CD4-positive, alpha-beta T cell treated with Interleukin-15 for 4 hours (primary cell): ENCODE results near the gene PIK3R5.
"Not testable (repeated sequence)": the region's sequence is repeated elsewhere in the genome, so short reads cannot be mapped to it uniquely, and the experiment has no call there.

Experiments
- DNase-seq: peaks from one replicate; pipeline ENCODE4 v3.0.0-alpha.2; 2020; ENCODE audit warnings: low spot score

Gene PIK3R5

DNA sequence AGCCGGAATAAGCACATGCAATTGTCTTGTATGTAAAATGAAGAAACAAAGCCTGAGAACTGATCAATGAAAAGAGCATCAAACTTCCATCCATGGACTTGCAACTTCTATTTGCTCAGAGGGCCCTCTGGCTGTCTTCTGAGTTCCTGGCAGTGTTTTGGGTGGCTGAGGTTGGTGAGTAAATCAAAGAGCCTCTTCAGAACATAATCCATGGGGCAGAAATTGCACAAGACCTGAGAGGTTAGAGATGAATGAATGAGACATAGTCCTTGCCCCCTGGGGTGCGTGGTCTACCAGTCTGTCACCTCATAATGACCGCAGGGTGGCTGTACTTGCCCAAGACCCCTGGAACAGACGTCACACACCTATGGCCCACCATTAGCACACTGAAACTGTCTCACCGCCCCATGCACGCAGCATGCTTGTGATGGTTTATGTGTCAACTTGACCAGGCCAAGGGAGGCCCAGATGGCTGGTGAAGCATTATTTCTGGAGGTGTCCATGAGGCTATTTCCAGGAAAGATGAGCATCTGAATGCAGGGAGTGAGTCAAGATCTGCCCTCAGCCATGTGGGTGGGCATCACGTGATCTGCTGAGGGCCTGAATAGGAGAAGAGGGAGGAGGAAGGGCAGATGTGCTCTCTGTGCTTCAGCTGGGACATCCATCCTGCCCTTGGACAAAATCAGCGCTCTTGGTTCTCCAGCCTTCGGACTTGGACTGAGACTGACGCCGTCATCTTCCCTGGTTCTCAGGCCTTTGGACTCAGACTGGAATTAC, 106.3 kb downstream of the PIK3R5 start:
- no peak for DNase-seq

DNA sequence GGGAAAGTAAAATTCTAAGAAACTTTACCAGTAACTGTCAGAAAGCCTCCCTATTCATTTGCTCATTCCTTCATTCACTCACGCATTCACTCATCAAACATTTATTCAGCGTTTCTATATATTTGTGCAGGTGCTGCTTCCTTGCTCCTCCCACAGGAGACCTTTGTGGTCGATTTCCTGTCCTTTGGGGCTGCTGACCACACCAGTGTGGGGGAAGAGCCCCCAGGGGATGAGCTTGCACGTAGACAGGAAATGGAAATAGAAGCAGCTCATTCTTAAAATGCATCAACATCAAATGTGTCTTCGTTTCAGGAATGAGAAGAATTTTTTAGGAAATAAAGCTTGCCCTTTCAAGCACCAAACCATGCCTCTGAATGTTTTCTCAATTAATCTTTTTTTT, 107.6 kb downstream of the PIK3R5 start:
- DNase-seq: no peak

- DNase-seq: no peak
Measured at GRCh38 chr17:8856869-8857575, 108.5 kb downstream of the PIK3R5 start.

DNA sequence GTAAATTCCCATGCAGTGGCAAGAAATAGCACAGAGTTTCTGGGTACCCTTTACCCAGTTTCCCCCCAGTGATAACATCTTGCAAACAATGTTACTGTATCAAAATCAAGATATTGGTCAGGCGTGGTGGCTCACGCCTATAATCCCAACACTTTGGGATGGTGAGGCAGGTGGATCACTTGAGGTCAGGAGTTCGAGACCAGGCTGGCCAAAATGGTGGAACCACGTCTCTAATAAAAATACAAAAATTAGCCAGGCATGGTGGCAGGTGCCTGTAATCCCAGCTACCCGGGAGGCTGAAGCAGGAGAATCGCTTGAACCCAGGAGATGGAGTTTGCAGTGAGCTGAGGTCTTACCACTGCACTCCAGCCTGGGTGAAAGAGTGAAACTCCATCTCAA, 109.3 kb downstream of the PIK3R5 start:
- not testable (repeated sequence) for DNase-seq

- DNase-seq: no peak
Measured at GRCh38 chr17:8855477-8856204, 109.9 kb downstream of the PIK3R5 start.

DNA sequence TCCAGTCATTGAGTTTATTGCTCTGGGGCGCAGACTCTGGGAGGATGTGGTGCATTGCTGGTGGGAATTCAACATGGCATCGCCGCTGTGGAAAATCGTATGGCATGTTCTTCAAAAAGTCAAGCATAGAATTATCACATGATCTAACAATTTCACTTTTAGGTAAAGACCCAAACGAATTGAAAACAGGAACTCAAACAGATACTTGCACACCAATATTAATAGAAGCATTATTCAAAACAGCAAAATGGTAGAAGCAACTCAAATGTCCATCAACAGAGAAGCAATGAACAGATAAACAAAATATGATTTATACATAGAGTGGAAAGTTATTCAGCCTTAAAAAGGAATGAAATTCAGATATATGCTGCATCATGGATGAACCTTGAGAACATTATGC, 113.9 kb downstream of the PIK3R5 start:
- no peak for DNase-seq

DNA sequence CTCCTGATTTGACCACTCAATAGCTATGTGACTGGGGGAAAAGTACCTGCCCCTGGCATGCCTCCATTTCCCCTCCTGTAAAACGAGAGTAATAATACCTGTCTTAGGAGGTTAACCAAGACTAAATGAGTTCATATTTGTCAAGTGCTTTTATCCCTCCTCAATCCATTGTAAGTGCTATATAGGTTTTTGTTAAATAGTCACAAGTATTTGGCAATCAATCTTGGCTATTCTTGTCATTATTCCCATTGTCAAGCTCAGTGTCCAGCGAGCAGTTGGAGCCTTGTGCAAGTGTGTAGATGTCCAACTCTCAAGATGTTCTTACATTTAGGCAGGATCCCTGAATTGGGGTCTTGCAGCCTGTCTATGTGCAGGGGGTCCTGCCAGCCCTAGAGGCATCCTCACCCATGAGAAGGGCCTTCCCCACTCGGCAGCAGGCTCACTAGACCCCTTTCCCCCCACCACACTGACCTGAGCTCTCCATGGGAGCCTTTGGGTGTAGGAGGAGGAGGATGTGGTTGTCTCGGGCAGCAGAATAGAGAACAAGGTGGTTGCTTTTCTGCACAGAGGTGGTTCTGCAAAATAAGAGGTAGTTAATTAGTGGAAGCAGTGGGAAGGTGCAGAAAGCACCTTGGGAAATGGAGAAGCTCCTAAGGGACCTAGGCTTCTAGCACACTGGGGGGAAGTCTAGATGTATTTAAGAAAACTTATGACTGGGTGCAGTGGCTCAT, 116.0 kb downstream of the PIK3R5 start:
- DNase-seq: no peak

DNA sequence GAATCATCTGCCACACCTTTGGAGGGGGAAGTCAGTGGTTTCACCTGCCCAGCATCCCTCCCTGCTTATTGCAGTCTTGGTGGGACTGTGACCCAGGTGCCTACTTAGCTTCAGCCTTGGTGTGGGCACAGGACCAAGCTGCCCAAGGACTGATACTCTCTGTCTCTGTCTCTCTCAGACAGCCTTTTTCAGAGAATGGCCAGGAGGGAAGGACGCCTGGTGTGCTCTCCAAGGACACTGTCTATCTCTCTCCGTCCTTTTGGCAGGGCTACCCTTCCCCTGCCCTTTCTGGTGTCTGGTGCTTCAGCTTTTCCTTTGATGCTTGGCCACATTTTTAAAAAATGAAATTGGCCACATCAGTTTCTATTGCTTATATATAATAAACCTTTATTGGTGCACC, 117.6 kb downstream of the PIK3R5 start:
- no peak for DNase-seq

DNA sequence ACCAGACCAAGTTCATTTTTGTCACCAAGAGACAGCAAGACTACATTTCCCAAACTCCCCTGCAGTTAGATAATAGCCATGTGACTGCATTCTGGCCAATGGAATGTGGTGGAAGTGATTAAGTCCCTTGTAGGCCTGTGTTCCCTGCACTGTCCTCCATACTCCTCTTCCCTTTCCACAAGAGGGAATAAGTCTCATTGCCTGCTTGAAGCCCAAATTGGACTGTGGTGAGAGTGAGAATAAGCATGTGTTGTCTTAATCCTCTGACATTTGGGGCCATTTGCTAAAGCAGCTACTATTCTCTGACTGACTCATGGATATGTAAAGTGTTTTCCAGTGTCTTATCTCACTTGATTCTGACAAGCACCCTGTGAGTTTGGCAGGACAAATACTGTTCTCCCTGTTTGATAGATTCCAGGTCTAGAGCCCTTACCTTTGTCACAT, 118.7 kb downstream of the PIK3R5 start:
- no peak for DNase-seq

- DNase-seq: no peak
Measured at GRCh38 chr17:8844229-8845218, 121.0 kb downstream of the PIK3R5 start.

GRCh38 chr17:8843344-8843743, 122.2 kb downstream of the PIK3R5 start:
- no peak for DNase-seq

DNA sequence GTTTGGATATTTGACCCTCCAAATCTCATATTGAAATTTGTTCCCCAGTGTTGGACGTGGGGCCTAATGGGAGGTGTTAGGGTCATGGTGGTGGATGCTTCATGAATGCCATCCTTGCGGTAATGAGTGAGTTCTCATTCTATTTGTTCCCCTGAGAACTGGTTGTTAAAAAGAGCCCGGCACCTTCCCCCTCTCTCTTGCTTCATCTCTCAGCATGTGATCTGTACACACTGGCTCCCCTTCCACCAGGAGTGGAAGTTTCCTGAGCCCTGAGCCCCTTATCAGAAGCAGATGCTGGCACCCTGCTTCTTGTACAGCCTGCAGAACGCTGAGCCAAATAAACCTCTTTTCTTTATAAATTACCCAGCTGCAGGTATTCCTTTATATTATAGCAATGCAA, 123.7 kb downstream of the PIK3R5 start:
- DNase-seq: no peak

DNA sequence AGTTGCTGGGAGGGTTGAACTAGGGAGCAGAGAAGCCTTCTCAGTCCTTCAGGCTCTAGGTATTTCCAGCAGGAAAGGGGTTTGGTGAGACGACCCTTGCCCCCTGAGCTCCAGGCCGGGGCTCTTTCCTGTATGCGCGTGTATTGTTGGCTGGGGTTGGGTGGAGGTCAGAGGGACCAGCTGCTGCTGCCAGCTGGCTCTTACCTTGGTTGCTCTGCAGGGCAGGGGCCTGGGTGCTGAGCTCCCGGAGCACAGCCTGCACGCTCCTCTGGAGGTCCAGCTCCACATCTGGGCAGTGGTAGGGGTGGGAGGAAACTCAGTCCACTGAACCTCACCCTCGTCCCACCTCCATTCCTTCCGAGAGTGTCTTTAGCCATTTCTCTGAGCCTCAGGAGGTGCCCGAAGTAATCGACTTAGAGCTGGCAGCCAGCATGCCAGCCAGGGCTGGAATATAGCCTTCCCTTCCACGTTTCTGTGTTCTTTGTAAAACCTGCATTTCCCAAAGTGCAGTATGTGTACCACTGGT, 126.0 kb downstream of the PIK3R5 start:
- DNase-seq: no peak

- no peak for DNase-seq
Measured at GRCh38 chr17:8838551-8839095, 126.9 kb downstream of the PIK3R5 start.

- no peak for DNase-seq
Measured at GRCh38 chr17:8837563-8838075, 127.9 kb downstream of the PIK3R5 start.

GRCh38 chr17:8836821-8837562, 128.5 kb downstream of the PIK3R5 start:
- no peak for DNase-seq

GRCh38 chr17:8835631-8836364, 129.7 kb downstream of the PIK3R5 start:
- no peak for DNase-seq

- DNase-seq: no peak
Measured at GRCh38 chr17:8835106-8835505, 130.4 kb downstream of the PIK3R5 start.
